Measurements from ENCODE around the gene SEC24D. TPM values are rescaled to one million over a fixed set of nuclear protein-coding genes. Genes with fewer than 3 reads are reported as not detected.

The SEC24D gene
- total and polyA plus RNA-seq, 11 donors, result 3.1 to 36.4 (median 14.8) TPM

DNA sequence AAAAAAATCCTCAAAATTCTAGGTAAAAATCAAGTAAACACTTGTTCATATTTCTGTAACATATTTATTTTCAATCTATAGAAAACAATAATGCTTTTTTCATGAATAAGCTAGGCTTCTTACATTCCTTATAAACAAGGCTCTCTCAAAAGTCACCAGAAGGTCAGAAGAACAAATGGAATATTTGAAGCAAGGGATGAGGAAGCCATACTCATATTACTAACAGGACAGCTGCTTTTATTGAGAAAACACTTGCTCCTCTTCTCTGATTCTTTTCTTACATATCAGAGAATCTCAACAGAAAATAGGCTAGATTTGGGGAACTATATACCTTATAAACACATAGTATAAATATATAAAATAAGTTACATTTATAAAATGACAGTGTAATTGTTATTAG lies 82.8 kb downstream of the SEC24D start:
- H3K36me3 ChIP-seq, result peaks cover 0 to 63% (median 37%) of the 10 kb centered on the region in 9 donors
- DNase-seq, result no peak
- no peaks in the 10 kb centered on the region for H3K9me3 ChIP-seq
- ATAC-seq, result no peak
- TF ChIP-seq POLR2A (IDR thresholded peaks at IDR 0.05), result no peak
- TF ChIP-seq CTCF (IDR thresholded peaks at IDR 0.05), result no peak
- peaks cover 4 to 92% (median 58%) of the 10 kb centered on the region in 12 donors for H3K4me1 ChIP-seq
- intact Hi-C loops (cut with DNase I), result loop anchor here in 2 of 10 donors (10.0 kb wide), 2 partner anchors 282 to 292 kb away; no protein-coding TSS in a partner anchor
- H3K4me3 ChIP-seq, result no peak overlapping the region
- no peaks in the 10 kb centered on the region for H3K27me3 ChIP-seq
- H3K27ac ChIP-seq, result peak overlapping the region in 11 of 12 donors; percentile 1 to 87 (median 67)

DNA sequence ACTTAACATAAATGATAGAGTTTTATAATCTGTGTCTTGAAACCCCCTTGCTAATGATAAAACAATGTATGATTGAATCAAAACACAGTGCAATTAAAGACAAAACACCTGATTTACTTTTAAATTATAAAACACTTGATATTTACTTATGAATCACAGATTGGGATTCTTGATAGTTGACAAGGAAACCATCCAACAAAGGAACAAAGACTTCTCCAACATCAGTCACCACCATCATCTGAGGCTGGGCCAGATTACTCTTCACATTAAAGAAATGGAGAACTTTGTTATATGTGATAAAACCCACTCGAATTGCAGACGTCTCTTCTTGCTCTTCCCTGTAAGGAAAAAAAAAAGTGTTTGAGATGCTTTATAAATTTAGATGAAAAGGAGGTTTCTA lies 83.4 kb downstream of the SEC24D start:
- peaks cover 0 to 66% (median 37%) of the 10 kb centered on the region in 9 donors for H3K36me3 ChIP-seq
- H3K9me3 ChIP-seq, result no peaks in the 10 kb centered on the region
- WGBS, 4 donors, result 68 to 77% (median 74%) methylated on average over 2 of the region's 2 CpGs
- DNase-seq, result no peak
- no peak for TF ChIP-seq POLR2A (IDR thresholded peaks at IDR 0.05)
- TF ChIP-seq CTCF (IDR thresholded peaks at IDR 0.05), result no peak
- intact Hi-C loops (cut with DNase I), result loop anchor here in 2 of 10 donors (10.0 kb wide), 2 partner anchors 282 to 292 kb away; no protein-coding TSS in a partner anchor
- no peak overlapping the region for H3K4me3 ChIP-seq
- peak overlapping the region in 11 of 12 donors; percentile 1 to 84 (median 22) for H3K27ac ChIP-seq
- ATAC-seq, result no peak
- H3K27me3 ChIP-seq, result no peaks in the 10 kb centered on the region
- H3K4me1 ChIP-seq, result peaks cover 4 to 87% (median 55%) of the 10 kb centered on the region in 12 donors

DNA sequence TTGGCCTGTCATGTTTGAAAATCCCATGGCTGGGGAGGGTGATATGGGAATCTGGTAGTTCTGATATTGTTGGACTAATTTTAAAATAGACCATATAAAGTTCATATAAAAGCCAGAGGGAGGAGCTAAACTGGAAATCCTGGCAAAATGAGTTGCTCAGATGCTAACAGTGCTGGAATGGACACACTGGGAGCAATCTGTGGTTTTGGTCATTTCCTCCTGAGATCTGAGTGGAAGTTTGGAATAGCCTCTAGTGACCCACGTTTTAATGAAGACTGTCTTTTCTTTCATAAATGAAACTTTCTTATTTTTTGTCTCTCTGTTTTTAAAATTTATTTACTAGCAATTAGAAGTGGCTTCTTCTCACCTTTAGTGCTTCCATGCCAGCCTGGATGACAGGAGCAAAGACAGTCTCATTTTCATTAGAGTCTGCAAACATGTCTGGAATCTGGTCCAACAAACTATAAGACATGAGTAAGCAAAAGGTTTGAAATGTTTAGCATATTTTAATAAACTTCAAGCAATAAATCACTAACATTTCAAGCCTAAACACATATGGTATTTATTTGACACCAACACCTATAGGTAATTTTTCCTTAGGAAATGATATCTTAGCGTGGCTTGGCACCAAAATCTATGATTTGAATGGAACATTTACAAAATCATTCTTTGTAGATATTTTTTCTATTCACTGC lies 84.2 kb downstream of the SEC24D start:
- Histone ChIP-seq H3K27ac (peak overlapping the region; percentile 1 to 83 (median 31)), H3K4me3 (no peak overlapping the region), H3K9me3 (no peaks in the 10 kb centered on the region), H3K27me3 (no peaks in the 10 kb centered on the region), H3K36me3 (peaks cover 0 to 64% (median 30%) of the 10 kb centered on the region in 9 donors), H3K4me1 (peaks cover 4 to 84% (median 50%) of the 10 kb centered on the region in 12 donors)
- ATAC-seq, result peak in 3 of 4 donors; percentile 40 to 66 (median 50)
- TF ChIP-seq POLR2A (IDR thresholded peaks at IDR 0.05), result no peak
- peak in 1 of 12 donors; percentile 8 for TF ChIP-seq CTCF (IDR thresholded peaks at IDR 0.05)
- peak in 1 of 5 donors; percentile 28 for DNase-seq
- intact Hi-C loops (cut with DNase I), result loop anchor here in 2 of 10 donors (10.0 kb wide), 2 partner anchors 283 to 293 kb away; no protein-coding TSS in a partner anchor
- WGBS, 4 donors, result 65 to 78% (median 73%) methylated on average over 2 of the region's 2 CpGs

DNA sequence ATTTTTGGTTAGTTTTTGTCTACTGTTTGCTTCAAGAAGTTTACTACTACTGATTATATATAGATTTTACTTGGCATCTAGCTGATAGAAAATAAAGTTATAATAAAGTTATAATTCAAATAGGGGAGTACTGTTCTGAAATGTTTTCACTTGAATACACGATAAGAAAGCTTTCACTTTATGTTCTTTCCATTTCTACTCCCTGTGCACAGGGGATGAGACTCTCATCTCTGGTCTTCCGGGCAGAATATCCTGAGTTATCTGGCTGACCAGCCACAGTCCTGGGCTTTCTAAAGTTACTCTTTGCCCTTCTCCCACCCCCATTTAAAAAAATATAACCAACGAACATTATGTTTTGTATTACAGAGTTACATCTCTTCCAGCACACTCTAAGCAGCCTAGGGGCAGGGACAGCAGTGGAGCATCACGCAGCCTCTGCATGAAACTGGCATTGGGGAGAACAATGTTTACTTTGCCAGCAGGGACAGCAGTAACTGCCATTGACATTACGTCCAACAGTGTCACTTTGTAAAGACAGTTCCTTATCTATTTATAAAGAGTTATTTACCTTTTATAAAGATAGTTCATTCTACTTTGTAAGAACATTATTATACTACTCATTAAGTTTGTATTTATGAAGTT lies 86.5 kb downstream of the SEC24D start:
- intact Hi-C loops (cut with DNase I), result loop anchor here in 6 of 10 donors (10.0 kb wide), 6 partner anchors 135 to 535 kb away; partner anchors contain the start of genes SYNPO2 (in 2 of the 6) and MYOZ2 (in 1 of the 6)

More for the DNA sequence above, 86.5 kb downstream of the SEC24D start:
- Histone ChIP-seq H3K27me3 (no peaks in the 10 kb centered on the region), H3K27ac (peak overlapping the region; percentile 22 to 83 (median 62)), H3K4me1 (peaks cover 0 to 80% (median 45%) of the 10 kb centered on the region in 12 donors), H3K4me3 (no peak overlapping the region), H3K36me3 (peaks cover 0 to 70% (median 31%) of the 10 kb centered on the region in 9 donors), H3K9me3 (no peaks in the 10 kb centered on the region)
- ATAC-seq (peak in 2 of 4 donors; percentile 17 to 25), DNase-seq (no peak)
- no peak for TF ChIP-seq POLR2A (IDR thresholded peaks at IDR 0.05)
- TF ChIP-seq CTCF (IDR thresholded peaks at IDR 0.05), result no peak
- 38 to 52% (median 48%) methylated on average over 5 of the region's 5 CpGs for WGBS, 4 donors

All from heart left ventricle (tissue), 16 donors.